ENCODE results near the gene REV3L. TPM values are rescaled to one million over a fixed set of nuclear protein-coding genes. Genes with fewer than 3 reads are reported as not detected.

Gene REV3L
- total RNA-seq, 3 donors from 2014 or later: 17.7 to 56.4 (median 20.7) TPM

- H3K4me1 ChIP-seq (ENCODE audit: low read depth): peaks cover 11% of the 10 kb centered on the region
- intact Hi-C loops (cut with DNase I, micrococcal nuclease): loop anchor here in 1 of 2 donors (5.0 kb wide), 1 partner anchor 118 kb away; no protein-coding TSS in a partner anchor
- H3K9me3 ChIP-seq: no peaks in the 10 kb centered on the region
Observed at GRCh38 chr6:111483736-111484632, 966 bp upstream of the REV3L start.

GRCh38 chr6:111482188-111482958, 645 bp downstream of the REV3L start:
- intact Hi-C loops (cut with DNase I, micrococcal nuclease): loop anchor here in 1 of 2 donors (5.0 kb wide), 1 partner anchor 120 kb away; no protein-coding TSS in a partner anchor
- ATAC-seq: peak; percentile 32
- peak overlapping the region; percentile 87 for H3K4me3 ChIP-seq
- peaks cover 11% of the 10 kb centered on the region for H3K4me1 ChIP-seq (ENCODE audit: low read depth)
- no peaks in the 10 kb centered on the region for H3K36me3 ChIP-seq (ENCODE audit: low read depth)
- DNase-seq: peak; percentile 61 to 73 (median 63)
- no peaks in the 10 kb centered on the region for H3K9me3 ChIP-seq
- no peak for TF ChIP-seq CTCF (IDR thresholded peaks at IDR 0.05)

More at GRCh38 chr6:111483736-111484632, 966 bp upstream of the REV3L start:
- TF ChIP-seq CTCF (IDR thresholded peaks at IDR 0.05): no peak
- ATAC-seq (peak; percentile 89), DNase-seq (peak; percentile 89 to 96 (median 92))
- H3K4me3 ChIP-seq: peak overlapping the region; percentile 87
- H3K36me3 ChIP-seq (ENCODE audit: low read depth): no peaks in the 10 kb centered on the region

GRCh38 chr6:111481836-111482187, 1.2 kb downstream of the REV3L start:
- peaks cover 11% of the 10 kb centered on the region for H3K4me1 ChIP-seq (ENCODE audit: low read depth)
- intact Hi-C loops (cut with DNase I, micrococcal nuclease): loop anchor here in 1 of 2 donors (5.0 kb wide), 1 partner anchor 120 kb away; no protein-coding TSS in a partner anchor
- H3K36me3 ChIP-seq (ENCODE audit: low read depth): no peaks in the 10 kb centered on the region
- no peak for DNase-seq
- H3K4me3 ChIP-seq: peak overlapping the region; percentile 87
- H3K9me3 ChIP-seq: no peaks in the 10 kb centered on the region
- TF ChIP-seq CTCF (IDR thresholded peaks at IDR 0.05): no peak
- no peak for ATAC-seq

- H3K4me3 ChIP-seq: no peak overlapping the region
- DNase-seq (no peak), ATAC-seq (no peak)
- H3K4me1 ChIP-seq (ENCODE audit: low read depth): peaks cover 11% of the 10 kb centered on the region
- TF ChIP-seq CTCF (IDR thresholded peaks at IDR 0.05): no peak
- intact Hi-C loops (cut with DNase I, micrococcal nuclease): loop anchor here in 1 of 2 donors (5.0 kb wide), 1 partner anchor 121 kb away; no protein-coding TSS in a partner anchor
- no peaks in the 10 kb centered on the region for H3K9me3 ChIP-seq
- no peaks in the 10 kb centered on the region for H3K36me3 ChIP-seq (ENCODE audit: low read depth)
Observed at GRCh38 chr6:111480988-111481822, 1.8 kb downstream of the REV3L start.

GRCh38 chr6:111478749-111479148, 4.3 kb downstream of the REV3L start:
- DNase-seq (no peak), ATAC-seq (no peak)
- H3K36me3 ChIP-seq (ENCODE audit: low read depth): no peaks in the 10 kb centered on the region
- no peaks in the 10 kb centered on the region for H3K9me3 ChIP-seq
- peaks cover 7% of the 10 kb centered on the region for H3K4me1 ChIP-seq (ENCODE audit: low read depth)
- no peak overlapping the region for H3K4me3 ChIP-seq
- TF ChIP-seq CTCF (IDR thresholded peaks at IDR 0.05): no peak
- intact Hi-C loops (cut with DNase I, micrococcal nuclease): loop anchor here in 1 of 2 donors (10.0 kb wide), 1 partner anchor 224 kb away; a partner anchor contains a TSS

All from mucosa of descending colon (tissue), 3 donors.